Hepatic stellate cell (primary cell): ENCODE data around the gene SRD5A1.

ENCODE experiments used
- DNase-seq: peaks from one replicate; pipeline ENCODE4 v3.0.0; 2011; ENCODE audit warnings: low spot score

The SRD5A1 gene

DNA sequence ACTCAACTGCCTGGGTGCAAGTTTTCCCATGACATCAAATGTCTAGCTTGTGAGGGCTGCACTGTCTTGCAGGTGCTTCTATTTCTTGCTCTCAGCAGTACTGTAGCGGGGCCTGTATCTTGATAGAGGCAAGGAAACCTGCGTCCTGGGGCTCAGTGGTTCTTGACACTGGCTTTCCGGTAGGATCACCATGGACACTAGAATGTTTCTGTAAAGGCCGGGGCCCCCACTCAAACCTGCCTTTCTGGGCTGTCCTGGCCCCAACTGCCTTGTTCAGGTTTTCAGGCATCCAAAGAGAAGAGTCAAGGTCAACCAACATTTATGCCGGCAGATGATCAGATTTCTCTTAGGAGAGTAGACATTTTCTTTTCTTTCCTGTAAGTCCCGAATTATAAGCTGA lies 53.3 kb downstream of the SRD5A1 start:
- no peak for DNase-seq

GRCh38 chr5:6686915-6687409 lies 53.7 kb downstream of the SRD5A1 start:
- peak; percentile 46 for DNase-seq

DNA sequence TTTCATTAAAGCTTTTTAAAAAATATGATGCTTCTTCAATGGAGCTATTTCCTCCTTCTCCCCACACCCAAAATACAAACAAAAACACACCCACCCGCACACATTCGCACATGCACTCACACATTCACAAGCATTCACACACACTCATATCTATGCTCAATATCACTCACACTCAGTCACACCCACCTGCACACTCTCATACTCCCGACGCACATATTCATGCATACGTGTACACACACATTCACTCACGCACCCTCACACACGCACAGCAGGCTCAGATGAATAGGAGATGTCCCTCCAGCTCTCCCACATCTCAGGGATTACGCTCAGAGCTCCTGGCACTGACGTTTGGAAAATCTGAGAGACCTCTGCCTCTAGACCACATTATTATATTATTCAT lies 54.3 kb downstream of the SRD5A1 start:
- DNase-seq = no peak

GRCh38 chr5:6692906-6693305 lies 59.7 kb downstream of the SRD5A1 start:
- no peak for DNase-seq

- DNase-seq = no peak
Observed at GRCh38 chr5:6698696-6699095, 65.5 kb downstream of the SRD5A1 start.

DNA sequence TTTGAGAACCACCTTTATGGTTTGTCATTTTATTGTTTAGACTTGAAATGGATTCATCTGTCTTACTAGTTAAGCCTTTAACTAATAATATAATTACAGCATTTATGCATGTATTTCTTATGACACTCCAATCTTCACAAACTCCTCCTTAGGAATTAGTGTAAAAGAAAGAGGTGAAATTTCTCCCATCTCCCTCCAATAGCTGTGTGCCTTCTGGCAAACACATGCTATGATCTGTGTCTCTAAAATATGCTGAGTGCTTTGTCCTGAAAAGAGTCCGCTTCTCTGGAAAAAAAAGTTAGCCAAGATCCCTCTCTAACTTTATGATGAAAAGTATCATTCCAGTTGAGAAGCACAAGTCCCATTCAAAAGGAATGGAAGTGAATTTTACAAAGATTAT lies 66.1 kb downstream of the SRD5A1 start:
- DNase-seq = no peak

DNA sequence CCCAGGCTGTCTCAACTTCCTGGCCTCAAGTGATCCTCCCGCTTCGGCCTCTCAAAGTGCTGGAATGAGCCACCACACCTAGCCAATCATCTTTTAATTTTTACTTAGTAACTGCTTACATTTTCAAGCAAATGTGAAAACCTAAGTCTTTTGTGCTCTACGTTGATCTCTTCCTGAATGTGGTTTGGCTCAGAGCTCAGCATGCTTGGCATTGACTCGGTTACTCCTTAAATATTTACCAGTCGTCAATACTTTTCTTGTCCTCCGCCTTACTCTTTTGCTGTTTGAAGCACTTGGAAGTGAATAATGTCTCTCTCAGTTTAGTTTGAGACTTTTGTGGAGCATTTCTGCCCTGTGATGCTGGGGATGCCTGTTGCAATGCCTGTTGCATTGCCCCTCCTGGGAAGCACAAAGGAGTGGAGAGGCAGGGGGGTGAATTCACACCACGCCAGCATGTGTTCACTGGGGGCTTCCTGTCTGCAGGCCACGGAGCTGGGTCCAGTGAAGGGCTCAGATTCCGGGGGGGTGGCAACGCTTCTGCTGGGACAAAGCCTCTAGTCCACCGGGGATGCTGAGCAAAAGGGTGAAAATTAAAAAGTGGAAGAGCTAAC lies 66.9 kb downstream of the SRD5A1 start:
- no peak for DNase-seq

- no peak for DNase-seq
Observed at GRCh38 chr5:6700685-6701355, 67.6 kb downstream of the SRD5A1 start.

DNA sequence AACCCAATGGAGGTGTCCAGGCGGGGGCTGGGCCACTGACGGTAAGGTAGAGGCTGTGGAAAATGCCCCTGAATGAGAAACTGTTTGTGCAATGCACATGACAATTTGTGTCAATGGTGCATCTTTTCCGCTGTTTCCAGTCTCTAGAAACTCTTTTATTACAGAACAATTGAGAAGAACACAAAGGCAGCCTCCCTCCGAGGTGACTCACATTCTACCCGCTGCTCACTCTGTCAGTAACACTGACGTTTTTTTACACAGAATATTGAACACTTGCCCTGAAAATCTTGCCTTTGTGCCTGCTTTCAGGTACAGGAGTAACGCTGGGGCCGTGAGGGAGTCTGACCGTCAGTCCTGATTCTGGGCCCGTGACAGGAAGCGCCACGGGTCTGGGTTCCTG lies 68.3 kb downstream of the SRD5A1 start:
- no peak for DNase-seq

GRCh38 chr5:6702633-6703032 lies 69.4 kb downstream of the SRD5A1 start:
- DNase-seq = no peak

DNA sequence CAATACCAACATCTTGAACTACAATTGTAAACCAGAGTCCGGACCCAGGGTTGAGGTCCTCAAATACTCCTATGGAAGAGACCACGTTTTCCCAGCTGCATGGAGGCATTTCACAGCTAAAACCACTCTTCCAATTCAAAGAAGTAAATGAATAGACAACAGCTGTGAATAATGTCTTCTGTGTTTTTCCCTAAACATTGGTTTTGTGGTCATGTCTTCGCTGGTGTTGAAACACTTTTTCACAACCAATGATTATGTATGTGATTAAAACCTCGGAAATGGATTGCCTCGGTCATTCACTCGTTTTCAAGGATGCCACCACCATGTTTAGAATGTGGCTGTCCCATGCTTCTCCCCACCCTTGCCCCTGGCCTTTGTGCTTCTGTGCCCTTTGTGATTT lies 70.6 kb downstream of the SRD5A1 start:
- no peak for DNase-seq

DNA sequence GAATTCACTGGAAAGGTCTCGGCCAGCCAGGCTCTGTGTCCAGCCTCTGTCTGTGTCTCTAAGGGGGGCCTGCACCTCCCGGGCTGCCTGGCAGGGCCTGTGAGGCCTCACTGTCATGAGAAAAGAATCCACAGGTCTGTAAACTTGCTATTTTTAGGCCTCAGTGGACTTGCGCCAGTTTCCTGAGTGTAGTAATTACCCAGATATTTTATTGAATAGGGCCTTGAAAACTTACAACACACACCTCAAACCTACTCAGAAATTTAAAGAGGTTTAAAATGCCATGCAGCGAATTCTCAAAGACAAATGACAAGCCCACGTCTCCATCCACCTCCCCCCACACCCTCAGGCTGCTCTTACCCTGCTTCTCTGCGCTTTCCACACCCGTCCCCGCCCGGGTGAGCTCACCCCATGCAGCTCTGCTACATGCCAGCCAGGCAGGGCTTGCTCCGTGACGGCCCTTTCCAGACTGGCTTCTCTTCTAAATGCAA lies 71.2 kb downstream of the SRD5A1 start:
- peak; percentile 79 for DNase-seq

DNA sequence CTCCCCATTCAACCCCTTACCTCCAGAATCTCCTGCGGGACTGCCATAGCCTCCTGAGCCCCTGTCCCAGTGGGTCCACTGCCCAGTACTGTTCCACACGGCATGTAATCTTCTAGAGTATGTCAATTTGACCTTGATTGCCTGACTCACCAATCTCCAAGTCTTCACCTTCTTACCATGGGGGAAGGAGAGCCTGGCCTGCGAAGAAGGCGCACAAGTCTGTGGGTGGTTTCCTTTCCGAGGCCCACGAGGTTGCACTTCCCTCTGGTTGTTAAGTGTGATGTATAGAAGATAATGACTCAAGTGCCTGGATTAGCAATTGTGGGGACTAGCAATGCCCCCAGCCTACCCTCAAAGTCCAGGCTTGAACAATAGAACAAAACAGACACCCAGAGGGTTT lies 71.8 kb downstream of the SRD5A1 start:
- no peak for DNase-seq

- no peak for DNase-seq
Observed at GRCh38 chr5:6705959-6706358, 72.7 kb downstream of the SRD5A1 start.

DNA sequence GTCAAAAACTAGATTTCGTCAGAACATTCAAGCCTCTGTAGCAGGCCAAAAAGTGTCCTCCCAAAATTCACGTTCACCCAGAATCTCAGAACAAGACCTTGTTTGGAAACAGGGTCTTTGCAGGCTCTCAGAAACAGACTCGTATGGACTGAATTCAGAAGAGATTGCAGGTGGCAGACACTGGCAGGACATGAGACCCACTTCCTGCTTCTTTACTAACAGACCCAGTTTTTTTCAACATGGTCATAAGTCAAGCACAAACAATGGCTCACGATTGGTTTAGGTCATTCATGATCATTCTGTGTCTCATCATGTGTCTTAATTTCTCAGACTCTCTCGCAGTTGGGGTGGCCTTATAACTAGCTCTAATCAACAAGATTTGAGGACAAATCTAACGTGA lies 74.6 kb downstream of the SRD5A1 start:
- no peak for DNase-seq

DNA sequence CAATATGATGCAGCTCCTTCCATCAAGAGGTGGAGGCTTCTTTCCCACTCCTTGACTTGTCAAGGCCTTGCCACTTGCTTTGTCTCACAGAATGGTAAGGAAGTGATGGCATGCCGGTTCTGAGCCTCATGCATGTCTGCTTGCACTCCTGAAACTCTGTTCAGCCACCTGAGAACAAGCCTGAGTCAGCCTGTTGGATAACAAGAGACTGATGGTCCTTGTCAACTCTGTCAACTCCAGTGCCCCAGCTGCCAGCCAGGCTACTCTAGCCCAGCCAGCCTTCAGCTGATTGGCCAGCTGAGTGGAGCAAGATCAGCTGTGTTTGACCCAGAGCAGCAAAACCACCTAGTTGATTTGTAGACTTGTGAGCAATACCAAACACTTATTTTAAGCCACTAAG lies 75.6 kb downstream of the SRD5A1 start:
- no peak for DNase-seq

- no peak for DNase-seq
Observed at GRCh38 chr5:6710070-6710469, 76.8 kb downstream of the SRD5A1 start.

- DNase-seq = no peak
Observed at GRCh38 chr5:6710551-6711318, 77.5 kb downstream of the SRD5A1 start.

DNA sequence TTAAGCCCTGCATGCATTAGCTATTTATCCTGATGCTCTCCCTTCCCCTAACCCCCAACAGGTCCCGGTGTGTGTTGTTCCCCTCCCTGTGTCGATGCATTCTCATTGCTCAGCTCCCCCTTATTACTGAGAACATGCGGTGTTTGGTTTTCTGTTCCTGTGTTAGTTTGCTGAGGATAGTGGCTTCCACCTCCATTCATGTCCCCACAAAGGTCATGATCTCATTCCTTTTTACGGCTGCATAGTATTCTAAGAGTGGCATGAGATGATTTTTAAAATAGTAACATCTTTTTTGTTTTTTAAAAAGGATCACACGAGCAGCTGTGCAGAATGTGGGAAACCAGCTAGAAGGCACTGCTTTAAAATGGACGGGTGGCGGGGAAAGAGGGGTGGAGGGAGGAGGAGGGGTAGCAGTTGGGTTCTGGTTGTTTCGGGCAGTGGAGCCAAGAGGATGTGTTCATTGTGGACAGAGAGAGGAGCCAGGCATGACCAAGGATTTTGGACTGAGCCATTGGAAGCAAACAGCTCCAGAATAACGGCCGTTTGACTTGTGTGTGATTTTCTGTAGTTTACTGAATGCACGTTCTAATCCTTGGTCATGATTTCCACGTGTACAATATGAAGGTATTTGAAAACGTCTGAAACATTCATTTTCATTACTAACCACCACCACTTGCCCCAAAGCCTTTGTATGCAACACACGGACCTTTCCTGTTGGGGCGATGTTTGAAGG lies 78.3 kb downstream of the SRD5A1 start:
- DNase-seq = no peak

GRCh38 chr5:6712142-6712576 lies 78.9 kb downstream of the SRD5A1 start:
- peak; percentile 53 for DNase-seq

- DNase-seq = peak; percentile 98
Observed at GRCh38 chr5:6712577-6713273, 79.5 kb downstream of the SRD5A1 start.
